NCI-H2227 (cell line): ENCODE data around the gene IFT25.
"Not testable (repeated sequence)": the region's sequence is repeated elsewhere in the genome, so short reads cannot be mapped to it uniquely, and the experiment has no call there.

Experiments
- DNase-seq: peaks from one replicate; lab custom pipeline; 2025; ENCODE audit not compliant: unreplicated experiment; lab: John Stamatoyannopoulos, UW

IFT25 gene

GRCh38 chr1:53890522-53890941 lies 55.0 kb downstream of the IFT25 start:
- no peak for DNase-seq

DNA sequence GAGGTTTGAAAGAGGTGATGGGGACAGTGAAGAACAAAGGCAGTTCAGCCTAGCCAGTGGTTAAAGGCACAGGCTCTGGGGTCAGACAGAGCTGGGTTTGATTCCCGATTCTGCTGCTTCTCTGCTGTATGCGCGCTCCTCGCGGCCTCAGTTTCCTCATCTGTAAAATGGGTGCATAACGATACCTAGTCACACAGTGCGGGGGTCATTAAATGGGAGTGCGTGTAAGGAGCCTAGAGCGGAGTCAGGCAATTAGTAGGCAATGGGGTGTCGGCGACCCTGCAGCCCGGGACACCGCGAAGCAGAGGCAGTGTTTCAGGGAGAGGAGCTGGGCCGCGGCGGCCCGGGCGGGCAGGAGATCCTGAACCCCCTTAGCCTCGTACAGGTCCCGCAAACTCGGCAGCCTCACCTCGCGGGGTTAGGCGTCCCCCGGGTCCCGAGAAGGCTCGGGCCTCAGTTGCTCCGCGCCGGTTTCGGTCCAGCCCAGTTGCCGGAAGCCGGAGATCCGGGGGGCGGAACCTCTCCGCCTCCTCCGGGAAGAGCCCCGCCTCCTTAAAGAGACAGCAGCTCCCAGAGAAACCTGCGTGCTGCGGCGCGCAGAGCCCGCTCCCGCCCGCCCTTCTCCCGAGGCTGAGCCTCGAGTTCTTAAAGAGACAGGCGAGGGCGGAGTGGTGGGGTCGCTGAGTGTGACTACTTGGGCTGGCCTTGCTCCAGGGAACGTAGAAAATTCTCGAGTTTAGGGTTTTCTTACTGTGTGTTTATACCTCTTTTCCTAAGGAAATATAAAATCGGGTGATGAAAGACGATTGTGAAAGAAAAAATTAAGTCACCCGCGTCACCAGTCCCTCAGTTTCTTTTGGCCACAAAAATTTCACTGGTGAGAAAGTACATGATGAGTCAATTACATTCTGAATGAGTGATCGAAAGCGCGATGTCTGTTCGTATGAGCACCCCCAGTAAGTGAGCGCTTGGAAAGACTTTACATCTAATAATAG lies 55.9 kb downstream of the IFT25 start, which contains the start of gene YIPF1:
Gene YIPF1 (minus strand): TSS at position 494 of the 995 bp plus-strand sequence. CDS start 860 bp downstream, outside the sequence.
- DNase-seq = peak; percentile 94

DNA sequence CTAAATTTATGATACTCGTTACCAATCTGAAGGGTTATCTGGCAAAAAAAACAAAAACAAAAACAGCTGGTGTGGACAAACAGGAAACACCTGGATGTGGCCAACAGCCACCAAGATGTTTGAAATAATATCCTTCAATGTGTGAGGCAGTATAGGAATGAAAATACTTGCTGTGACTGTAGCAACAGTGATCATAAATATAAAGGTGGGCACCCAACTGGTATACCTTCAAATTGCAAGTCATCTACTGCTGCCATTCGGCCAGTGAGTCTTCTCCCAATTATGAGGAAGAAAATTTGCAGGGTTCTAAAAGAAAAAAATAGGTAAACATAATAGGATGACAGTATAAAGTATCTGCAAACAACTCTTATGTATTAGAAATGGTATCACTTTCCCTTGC lies 56.8 kb downstream of the IFT25 start:
- DNase-seq = no peak

DNA sequence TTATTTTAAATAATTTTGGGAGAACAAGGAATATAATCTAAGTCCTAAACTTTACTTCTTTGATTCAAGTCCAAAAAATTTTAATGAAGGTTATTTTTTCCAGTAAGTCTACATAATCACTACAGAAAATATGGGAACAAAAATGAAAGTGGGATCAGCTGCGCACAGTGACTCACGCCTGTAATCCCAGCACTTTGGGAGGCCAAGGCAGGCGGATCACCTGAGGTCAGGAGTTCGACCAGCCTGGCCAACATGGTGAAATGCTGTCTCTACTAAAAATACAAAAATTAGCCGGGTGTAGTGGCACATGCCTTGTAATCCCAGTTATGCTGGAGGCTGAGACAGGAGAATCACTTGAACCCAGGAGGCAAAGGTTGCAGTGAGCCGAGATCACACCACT lies 61.9 kb downstream of the IFT25 start:
- not testable (repeated sequence) for DNase-seq

DNA sequence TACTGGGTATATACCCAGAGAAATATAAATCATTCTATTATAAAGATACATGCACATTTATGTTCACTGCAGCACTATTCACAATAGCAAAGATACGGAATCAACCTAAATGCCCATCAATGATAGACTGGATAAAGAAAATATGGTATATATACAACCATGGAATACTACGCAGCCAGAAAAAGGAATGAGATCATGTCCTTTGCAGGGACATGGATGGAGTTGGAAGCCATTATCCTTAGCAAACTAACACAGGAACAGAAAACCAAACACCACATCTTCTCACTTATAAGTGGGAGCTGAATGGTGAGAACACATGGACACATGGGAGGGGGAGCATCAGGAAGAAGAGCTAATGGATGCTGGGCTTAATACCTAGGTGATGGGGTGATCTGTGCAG lies 63.6 kb downstream of the IFT25 start:
- DNase-seq = not testable (repeated sequence)

DNA sequence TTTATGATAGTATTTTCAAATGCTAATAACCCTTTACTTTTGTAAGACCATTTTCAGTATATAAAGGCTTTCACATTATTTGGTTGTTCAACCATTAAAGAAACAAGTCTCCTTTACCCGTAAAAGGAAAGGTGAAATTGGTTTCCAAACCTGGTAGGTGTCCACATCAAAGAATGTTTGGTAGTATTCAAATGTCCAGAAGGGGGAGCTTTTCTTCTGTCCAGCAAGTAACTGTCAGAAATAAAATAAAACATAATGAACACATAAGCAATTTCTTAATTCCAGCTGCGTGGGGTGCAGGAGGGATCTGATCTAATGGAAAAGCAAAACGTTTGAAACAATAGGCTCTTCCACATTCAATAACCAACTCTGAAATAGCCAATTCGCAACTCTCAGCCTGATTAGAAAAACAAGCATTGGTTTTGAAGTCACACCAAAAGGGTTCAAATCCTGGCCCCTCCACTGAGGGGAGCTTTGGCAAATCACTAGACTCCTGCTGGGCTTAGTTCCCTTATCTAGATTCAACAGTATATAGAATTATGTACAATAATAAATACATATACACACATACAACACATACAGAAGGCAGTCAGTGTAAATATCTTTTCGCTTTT lies 66.9 kb downstream of the IFT25 start:
- peak; percentile 64 for DNase-seq

DNA sequence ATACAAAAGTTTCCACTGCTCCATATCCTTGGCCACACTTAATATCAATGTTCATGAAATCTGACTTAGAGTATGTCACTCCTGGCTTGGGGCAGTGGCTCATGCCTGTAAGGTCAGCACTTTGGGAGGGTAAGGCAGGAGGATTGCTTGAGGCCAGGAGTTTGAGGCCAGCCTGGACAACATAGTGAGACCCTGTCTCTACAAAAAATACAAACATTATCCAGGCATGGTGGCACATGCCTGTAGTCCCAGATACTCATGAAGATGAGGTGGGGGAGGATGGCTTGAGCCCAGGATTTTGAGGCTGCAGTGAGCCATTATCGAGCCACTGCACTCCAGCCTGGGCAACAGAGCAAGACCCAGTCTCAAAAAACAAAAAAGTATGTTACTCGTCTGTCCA lies 70.3 kb downstream of the IFT25 start:
- DNase-seq = not testable (repeated sequence)

DNA sequence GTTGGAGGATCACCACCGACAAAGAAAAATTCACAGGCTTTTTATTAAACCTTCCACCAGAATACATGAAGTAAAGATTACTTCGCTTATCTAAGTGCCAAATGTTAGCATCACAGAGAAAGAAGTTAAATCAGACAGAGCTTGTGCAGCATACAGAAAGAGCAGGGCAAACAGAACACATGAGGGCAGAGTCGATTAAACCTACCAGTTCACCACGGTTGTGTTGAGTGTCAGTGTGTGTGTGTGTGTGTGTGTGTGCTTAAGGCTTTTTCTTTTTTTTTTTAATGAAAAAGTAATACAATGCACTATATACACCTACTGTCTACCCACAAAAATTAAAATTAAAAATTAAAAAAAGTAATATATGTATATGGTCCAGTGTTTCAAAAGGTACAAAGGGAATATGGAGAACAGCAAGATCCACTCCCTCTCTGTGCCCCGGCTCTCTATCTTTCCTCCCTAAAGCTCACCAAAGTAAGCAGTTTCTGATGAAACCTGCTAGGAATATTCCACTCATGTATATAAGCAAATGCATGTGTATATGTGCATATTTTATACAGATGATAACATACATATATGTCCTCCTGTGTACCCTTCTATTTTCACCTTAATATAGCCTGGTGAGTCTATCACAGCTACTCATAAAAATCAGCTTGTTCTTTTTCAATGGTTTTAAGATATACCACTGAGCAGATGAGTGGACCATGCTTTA lies 73.6 kb downstream of the IFT25 start:
- DNase-seq = no peak
